Measurements from ENCODE around the gene ITSN1. TPM values are rescaled to one million over a fixed set of nuclear protein-coding genes. Genes with fewer than 3 reads are reported as not detected.
"Not testable (repeated sequence)": the region's sequence is repeated elsewhere in the genome, so short reads cannot be mapped to it uniquely, and the experiment has no call there.

ITSN1 gene
- total RNA-seq, 1 experiment from 2014 or later, result 42.6 TPM

DNA sequence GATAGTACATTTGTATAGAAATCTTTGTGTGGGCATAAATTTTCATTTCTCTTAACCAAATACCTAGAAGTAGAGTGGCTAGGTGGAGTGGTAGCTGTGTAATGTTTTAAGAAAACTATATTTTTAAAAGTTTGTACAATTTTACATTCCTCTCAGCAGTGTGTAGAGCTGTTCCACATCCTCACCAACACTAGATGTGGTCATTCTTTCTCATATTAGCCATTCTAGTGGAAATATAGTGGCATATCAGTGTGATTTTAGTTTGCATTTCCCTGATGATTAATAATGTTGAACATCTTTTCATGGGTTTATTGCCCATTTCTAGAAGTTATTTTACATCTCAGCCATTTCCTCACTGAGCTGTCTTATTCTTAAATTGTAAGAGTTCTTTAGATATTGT, 65.5 kb downstream of the ITSN1 start:
- TF ChIP-seq CTCF (IDR thresholded peaks at IDR 0.05; ENCODE audit: unreplicated experiment), result no peak
- H3K4me1 Mint-ChIP-seq (ENCODE audit: insufficient read depth, unreplicated experiment), result no peaks in the 10 kb centered on the region
- H3K9me3 Mint-ChIP-seq (ENCODE audit: unreplicated experiment), result peaks cover 7% of the 10 kb centered on the region
- CTCF ChIA-PET, result interaction anchor here (0.9 kb wide), 1 partner anchor 11 kb away, joined by 5 read pairs; no protein-coding TSS in a partner anchor
- DNase-seq (ENCODE audit: unreplicated experiment), result no peak
- no peak overlapping the region for H3K27ac Mint-ChIP-seq (ENCODE audit: low read depth, unreplicated experiment)
- H3K36me3 Mint-ChIP-seq (ENCODE audit: insufficient read depth, unreplicated experiment), result no peaks in the 10 kb centered on the region
- BruUV-seq (replicated peaks), result no TSS peak
- intact Hi-C loops (cut with micrococcal nuclease), result no loop called here
- H3K4me3 Mint-ChIP-seq (ENCODE audit: unreplicated experiment), result no peak overlapping the region
- no peaks in the 10 kb centered on the region for H3K27me3 Mint-ChIP-seq (ENCODE audit: insufficient read depth, unreplicated experiment)
- POLR2A ChIA-PET, result no interaction called here

DNA sequence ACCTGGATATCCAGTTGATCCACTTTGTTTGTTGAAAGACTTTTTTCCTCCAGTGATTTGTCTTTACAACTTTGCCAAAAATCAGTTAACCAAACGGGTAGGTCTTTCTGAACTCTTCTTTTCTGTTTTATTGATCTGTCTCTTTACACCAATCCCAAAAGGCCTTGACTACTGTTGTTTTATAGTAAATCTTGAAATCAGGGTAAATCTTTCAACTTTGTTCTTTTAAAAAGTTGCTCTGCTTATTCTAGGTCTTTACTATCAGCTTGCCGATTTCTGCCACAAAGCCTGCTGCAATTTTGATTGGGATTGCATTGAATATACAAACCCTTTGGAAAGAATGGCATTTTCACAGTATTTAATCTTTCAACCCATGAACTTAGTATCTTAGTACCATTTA, 66.6 kb downstream of the ITSN1 start:
- no peak for TF ChIP-seq CTCF (IDR thresholded peaks at IDR 0.05; ENCODE audit: unreplicated experiment)
- Mint-ChIP-seq H3K9me3 (ENCODE audit: unreplicated experiment) (peaks cover 7% of the 10 kb centered on the region), H3K36me3 (ENCODE audit: insufficient read depth, unreplicated experiment) (no peaks in the 10 kb centered on the region), H3K4me1 (ENCODE audit: insufficient read depth, unreplicated experiment) (peaks cover 1% of the 10 kb centered on the region), H3K27ac (ENCODE audit: low read depth, unreplicated experiment) (no peak overlapping the region), H3K27me3 (ENCODE audit: insufficient read depth, unreplicated experiment) (no peaks in the 10 kb centered on the region), H3K4me3 (ENCODE audit: unreplicated experiment) (no peak overlapping the region)
- DNase-seq (ENCODE audit: unreplicated experiment), result no peak
- CTCF ChIA-PET, result no interaction called here
- intact Hi-C loops (cut with micrococcal nuclease), result no loop called here
- POLR2A ChIA-PET, result no interaction called here
- no TSS peak for BruUV-seq (replicated peaks)

DNA sequence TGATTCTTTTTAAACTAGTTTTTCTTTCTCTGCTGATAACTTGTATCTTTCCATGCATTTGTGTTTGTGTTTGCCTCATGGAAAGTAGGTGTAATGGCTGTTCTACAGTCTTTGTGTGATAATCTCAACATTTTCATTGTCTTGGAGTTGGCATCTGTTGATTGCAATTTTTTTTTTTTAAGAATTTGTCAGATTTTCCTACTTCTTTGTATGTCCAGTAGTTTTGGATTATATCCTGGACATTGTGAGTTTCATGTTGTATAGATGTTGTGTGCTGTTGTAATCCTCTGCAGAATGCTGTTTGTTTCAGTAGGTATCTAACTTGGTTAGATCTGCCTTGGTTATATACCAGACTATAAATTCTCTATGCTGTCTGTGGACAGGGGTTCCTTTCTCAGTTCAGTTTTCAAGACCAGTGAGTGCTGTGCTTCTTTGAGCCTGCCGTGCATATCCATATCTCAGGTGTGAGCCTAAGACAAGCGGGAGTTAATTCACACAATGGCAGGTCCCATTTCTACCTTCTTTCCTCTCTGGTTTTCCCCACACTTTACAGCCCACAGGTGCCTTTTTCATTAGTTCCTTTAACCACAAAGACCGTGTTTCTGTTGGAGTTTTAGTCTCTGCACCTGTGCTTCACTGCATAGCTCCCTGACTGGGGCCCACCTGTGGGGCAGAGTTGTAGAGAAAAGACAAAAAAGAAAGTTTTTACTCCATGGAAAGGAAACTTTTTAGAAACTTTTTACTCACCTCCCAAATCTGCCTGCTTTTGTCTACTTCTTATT, 69.9 kb downstream of the ITSN1 start:
- BruUV-seq (replicated peaks), result no TSS peak
- ChIA-PET POLR2A (interaction anchor here (0.6 kb wide), 1 partner anchor 68 kb away, joined by 3 read pairs; no protein-coding TSS in a partner anchor), CTCF (no interaction called here)
- no peak for TF ChIP-seq CTCF (IDR thresholded peaks at IDR 0.05; ENCODE audit: unreplicated experiment)
- Mint-ChIP-seq H3K4me3 (ENCODE audit: unreplicated experiment) (no peak overlapping the region), H3K4me1 (ENCODE audit: insufficient read depth, unreplicated experiment) (peaks cover 6% of the 10 kb centered on the region), H3K9me3 (ENCODE audit: unreplicated experiment) (peaks cover 7% of the 10 kb centered on the region), H3K36me3 (ENCODE audit: insufficient read depth, unreplicated experiment) (no peaks in the 10 kb centered on the region), H3K27ac (ENCODE audit: low read depth, unreplicated experiment) (no peak overlapping the region), H3K27me3 (ENCODE audit: insufficient read depth, unreplicated experiment) (no peaks in the 10 kb centered on the region)
- intact Hi-C loops (cut with micrococcal nuclease), result no loop called here
- no peak for DNase-seq (ENCODE audit: unreplicated experiment)

DNA sequence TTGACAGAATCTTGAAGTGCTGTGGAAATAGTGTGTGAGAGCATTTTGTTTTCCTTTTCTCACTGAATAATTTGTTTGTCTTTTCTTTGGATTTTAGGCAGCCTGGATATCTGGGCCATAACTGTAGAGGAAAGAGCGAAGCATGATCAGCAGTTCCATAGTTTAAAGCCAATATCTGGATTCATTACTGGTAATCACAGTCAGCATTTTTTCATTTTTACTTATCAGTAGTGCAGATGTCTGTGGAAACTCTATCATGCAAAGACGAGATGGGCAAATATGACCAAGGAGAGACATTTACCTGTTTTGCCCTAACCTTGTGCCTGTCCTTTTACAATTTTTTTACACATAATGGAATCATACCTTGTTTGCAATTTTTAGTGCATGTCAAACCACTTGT, 78.8 kb downstream of the ITSN1 start:
- POLR2A ChIA-PET, result no interaction called here
- intact Hi-C loops (cut with micrococcal nuclease), result no loop called here
- Mint-ChIP-seq H3K27ac (ENCODE audit: low read depth, unreplicated experiment) (no peak overlapping the region), H3K9me3 (ENCODE audit: unreplicated experiment) (no peaks in the 10 kb centered on the region), H3K4me3 (ENCODE audit: unreplicated experiment) (no peak overlapping the region), H3K4me1 (ENCODE audit: insufficient read depth, unreplicated experiment) (no peaks in the 10 kb centered on the region), H3K27me3 (ENCODE audit: insufficient read depth, unreplicated experiment) (no peaks in the 10 kb centered on the region), H3K36me3 (ENCODE audit: insufficient read depth, unreplicated experiment) (peaks cover 53% of the 10 kb centered on the region)
- no TSS peak for BruUV-seq (replicated peaks)
- CTCF ChIA-PET, result no interaction called here
- no peak for DNase-seq (ENCODE audit: unreplicated experiment)
- TF ChIP-seq CTCF (IDR thresholded peaks at IDR 0.05; ENCODE audit: unreplicated experiment), result no peak

DNA sequence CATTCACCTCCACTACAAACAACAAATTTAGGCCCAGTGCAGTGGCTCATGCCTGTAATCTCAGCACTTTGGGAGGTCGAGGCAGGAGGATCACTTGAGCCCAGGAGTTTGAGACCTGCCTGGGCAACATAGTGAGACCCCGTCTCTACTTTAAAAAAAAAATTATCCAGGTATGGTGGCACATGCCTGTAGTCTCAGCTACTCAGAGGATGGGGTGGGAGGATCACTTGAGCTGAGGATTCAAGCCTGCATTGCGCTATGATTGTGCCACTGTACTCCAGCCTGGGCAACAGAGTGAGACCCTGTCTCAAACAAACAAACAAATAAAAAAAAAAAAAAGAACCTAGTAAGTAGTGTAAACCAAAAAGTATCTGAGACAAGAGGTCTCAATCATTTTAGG, 86.8 kb downstream of the ITSN1 start:
- DNase-seq (ENCODE audit: unreplicated experiment); H3K4me3 Mint-ChIP-seq (ENCODE audit: unreplicated experiment); H3K27ac Mint-ChIP-seq (ENCODE audit: low read depth, unreplicated experiment); intact Hi-C loops (cut with micrococcal nuclease); POLR2A ChIA-PET; H3K27me3 Mint-ChIP-seq (ENCODE audit: insufficient read depth, unreplicated experiment); H3K9me3 Mint-ChIP-seq (ENCODE audit: unreplicated experiment); H3K4me1 Mint-ChIP-seq (ENCODE audit: insufficient read depth, unreplicated experiment); BruUV-seq (replicated peaks): not testable (repeated sequence)
- CTCF ChIA-PET, result interaction anchor here (1.0 kb wide), 1 partner anchor 11 kb away, joined by 3 read pairs; no protein-coding TSS in a partner anchor
- H3K36me3 Mint-ChIP-seq (ENCODE audit: insufficient read depth, unreplicated experiment), result peaks cover 30% of the 10 kb centered on the region

All from MCF 10A (cell line).